Cardiac septum (tissue), 1 donor: ENCODE measurements around the gene AGBL4. TPM values are rescaled to one million over a fixed set of nuclear protein-coding genes. Genes with fewer than 3 reads are reported as not detected.
"Not testable (repeated sequence)": the region's sequence is repeated elsewhere in the genome, so short reads cannot be mapped to it uniquely, and the experiment has no call there.

ENCODE experiments used
- DNase-seq: peaks from one replicate; pipeline ENCODE4 v3.0.0-alpha.2; 2020; ENCODE audit warnings: low spot score
- intact Hi-C: fragments of 100-400 bp; cut with DNase I; formaldehyde crosslinking; loops from one replicate; pipeline ENCODE4 v1.14.0; 2022
- total RNA-seq: library from RNA; stranded (reverse); fragmentation: NEBNext Ultra II Directional; extraction: Animal tissue kit (Norgen Biotek cat#: 25700); gene quantifications from one replicate; pipeline ENCODE4 v1.2.1, GENCODE V29; 2021
- donor health status: DM: no; HTN: no; CAD: no.

AGBL4 gene
- total RNA-seq, 1 donor from 2014 or later, result 0.32 TPM

GRCh38 chr1:48558366-48558765, 1465.4 kb downstream of the AGBL4 start:
- intact Hi-C loops, result no loop called here
- DNase-seq, result no peak

- no peak for DNase-seq
- intact Hi-C loops, result no loop called here
These were observed 1467.4 kb downstream of the AGBL4 start for GRCh38 chr1:48556186-48556850.

GRCh38 chr1:48555271-48555670, 1468.5 kb downstream of the AGBL4 start:
- intact Hi-C loops, result no loop called here
- DNase-seq, result no peak

- intact Hi-C loops, result loop anchor here (5.0 kb wide), 1 partner anchor 264 kb away; no protein-coding TSS in a partner anchor
- DNase-seq, result no peak
These were observed 1470.7 kb downstream of the AGBL4 start for GRCh38 chr1:48552903-48553606.

GRCh38 chr1:48552420-48552819, 1471.3 kb downstream of the AGBL4 start:
- intact Hi-C loops, result loop anchor here (5.0 kb wide), 1 partner anchor 265 kb away; no protein-coding TSS in a partner anchor
- no peak for DNase-seq

GRCh38 chr1:48548985-48549384, 1474.8 kb downstream of the AGBL4 start:
- intact Hi-C loops, result no loop called here
- no peak for DNase-seq

GRCh38 chr1:48547561-48548220, 1476.1 kb downstream of the AGBL4 start:
- no peak for DNase-seq

GRCh38 chr1:48543854-48544253, 1479.9 kb downstream of the AGBL4 start:
- intact Hi-C loops, result no loop called here

More at GRCh38 chr1:48547561-48548220, 1476.1 kb downstream of the AGBL4 start:
- intact Hi-C loops, result no loop called here

GRCh38 chr1:48540587-48540986, 1483.2 kb downstream of the AGBL4 start:
- DNase-seq, result no peak
- intact Hi-C loops, result no loop called here

More at GRCh38 chr1:48543854-48544253, 1479.9 kb downstream of the AGBL4 start:
- DNase-seq, result no peak

- no peak for DNase-seq
- intact Hi-C loops, result no loop called here
These were observed 1487.3 kb downstream of the AGBL4 start for GRCh38 chr1:48536477-48536876.

GRCh38 chr1:48532976-48533375, 1490.8 kb downstream of the AGBL4 start:
- intact Hi-C loops, result no loop called here
- no peak for DNase-seq

GRCh38 chr1:48530727-48531351, 1492.9 kb downstream of the AGBL4 start:
- intact Hi-C loops, result no loop called here
- DNase-seq, result no peak

- DNase-seq, result no peak
- intact Hi-C loops, result no loop called here
These were observed 1496.7 kb downstream of the AGBL4 start for GRCh38 chr1:48527051-48527450.

- no peak for DNase-seq
- intact Hi-C loops, result no loop called here
These were observed 1497.6 kb downstream of the AGBL4 start for GRCh38 chr1:48526008-48526710.

- intact Hi-C loops, result no loop called here
- DNase-seq, result no peak
These were observed 1498.8 kb downstream of the AGBL4 start for GRCh38 chr1:48524892-48525467.

- no peak for DNase-seq
- intact Hi-C loops, result no loop called here
These were observed 1500.2 kb downstream of the AGBL4 start for GRCh38 chr1:48523558-48523957.

- intact Hi-C loops, DNase-seq: not testable (repeated sequence)
These were observed 1503.9 kb downstream of the AGBL4 start for GRCh38 chr1:48519896-48520295.

- no peak for DNase-seq
- intact Hi-C loops, result no loop called here
These were observed 1516.9 kb downstream of the AGBL4 start for GRCh38 chr1:48506870-48507269.
